Adrenal gland (tissue), 12 donors: ENCODE data around the gene CSF1R. TPM values are rescaled to one million over a fixed set of nuclear protein-coding genes. Genes with fewer than 3 reads are reported as not detected.
A peak's percentile ranks its signal among the peaks of the same experiment; 100 is the strongest.

ENCODE experiments used
- DNase-seq, 7 donors: peaks; one replicate each; pipeline ENCODE4 v3.0.0-alpha.2; 2019 to 2020
- H3K27ac ChIP-seq, 5 donors: fragments of 200-600 bp; sonication (generic) in 4 of 5; 1 replicate in 3 of 5; 2 replicates in 2 of 5; pipeline versions ENCODE4 v1.5.1 to v1.8.0; 2016 to 2020; ENCODE audit warnings: mild to moderate bottlenecking in 1 of 5
- H3K27me3 ChIP-seq: fragments of 200-600 bp; 2 replicates; pipeline ENCODE4 v1.8.0; 2021
- H3K36me3 ChIP-seq, 2 donors: fragments of 200-600 bp; replicated peaks in 1 of 2; 1 replicate in 1 of 2; 2 replicates in 1 of 2; pipeline versions ENCODE4 v1.5.1 to v1.8.0; 2018 to 2022
- H3K4me1 ChIP-seq, 2 donors: fragments of 200-600 bp; replicated peaks in 1 of 2; 1 replicate in 1 of 2; 2 replicates in 1 of 2; pipeline versions ENCODE4 v1.5.1 to v1.8.0; 2018 to 2021
- H3K4me3 ChIP-seq, 4 donors: fragments of 200-600 bp; sonication (generic) in 3 of 4; one replicate each; pipeline ENCODE4 v1.5.1; 2016 to 2018
- H3K9me3 ChIP-seq, 3 donors: fragments of 200-600 bp; sonication (generic) in 1 of 3; replicated peaks in 1 of 3; 1 replicate in 2 of 3; 2 replicates in 1 of 3; pipeline versions ENCODE4 v1.5.1 to v1.8.0; 2016 to 2021
- POLR2A ChIP-seq, 2 donors: fragments of 450-650 bp; IDR thresholded peaks; one replicate each; pipeline ENCODE4 v1.6.1; 2017; ENCODE audit warnings: antibody characterized with exemption in 2 of 2, mild to moderate bottlenecking in 2 of 2, moderate library complexity in 1 of 2
- WGBS, 4 donors: extraction: QIAGEN DNeasy Blood & Tissue Kit in 2 of 4; methylation state at CpG; one replicate each; pipeline versions ENCODE4 v1.1.5 to v1.1.7; 2013 to 2017; 5-methylcytosine and 5-hydroxymethylcytosine counted together
- intact Hi-C, 2 donors: fragments of 100-400 bp; cut with DNase I; formaldehyde crosslinking; loops; one replicate each; pipeline versions ENCODE4 v1.14.1 to v1.15.0; 2022 to 2023
- polyA plus RNA-seq, 3 donors: library from polyadenylated mRNA; stranded (reverse); fragments of 200-250 nt in 2 of 3; fragments of 350-450 nt in 1 of 3; fragmentation: Illumina TruSeq in 1 of 3; extraction: RNeasy Lipid Tissue Mini Kit (QIAGEN cat#74804) in 1 of 3; gene quantifications; one replicate each; pipeline ENCODE4 v1.2.3, GENCODE V29; 2013 to 2014
- small RNA-seq, 2 donors: library from RNA; depleted of rRNA; stranded (forward); fragments of <200 nt; gene quantifications; one replicate each; pipeline ENCODE3, GENCODE V24; 2016
- total RNA-seq, 9 donors: library from RNA; depleted of rRNA in 4 of 9; stranded (reverse); fragments of >200 nt in 4 of 9; fragments of 120-200 nt in 1 of 9; fragmentation: NEBNext Ultra II Directional in 1 of 9; extraction: Animal tissue kit (Norgen Biotek cat#: 25700) in 1 of 9; gene quantifications; one replicate each; pipeline versions ENCODE4 v1.1.0 to v1.2.4, GENCODE V29; 2013 to 2023
- TF ChIP-seq, protein P1 (sequence below), 6 experiments: fragments of 450-650 bp in 4 of 6; fragments of 200-600 bp in 2 of 6; sonication (generic) in 1 of 6; IDR thresholded peaks; 1 replicate in 5 of 6; 2 replicates in 1 of 6; pipeline versions ENCODE4 v1.5.1 to v1.8.0; 2016 to 2021; ENCODE audit warnings: antibody characterized with exemption in 6 of 6, mild to moderate bottlenecking in 2 of 6, moderate library complexity in 1 of 6
- donor health status: healthy with polysubstance abuse.
- donor health status: Bipolar disorder and iron deficiency.
- donor health status: DM: yes; HTN: yes; CAD: no.
- donor health status: DM: no; HTN: no; CAD: no.
- donor health status: DM: no; HTN: no; CAD: no.
- donor health status: DM: yes; HTN: yes; CAD: no.

The CSF1R gene
- total and polyA plus RNA-seq, 12 donors, result 4.6 to 165 (median 72.4) TPM

DNA sequence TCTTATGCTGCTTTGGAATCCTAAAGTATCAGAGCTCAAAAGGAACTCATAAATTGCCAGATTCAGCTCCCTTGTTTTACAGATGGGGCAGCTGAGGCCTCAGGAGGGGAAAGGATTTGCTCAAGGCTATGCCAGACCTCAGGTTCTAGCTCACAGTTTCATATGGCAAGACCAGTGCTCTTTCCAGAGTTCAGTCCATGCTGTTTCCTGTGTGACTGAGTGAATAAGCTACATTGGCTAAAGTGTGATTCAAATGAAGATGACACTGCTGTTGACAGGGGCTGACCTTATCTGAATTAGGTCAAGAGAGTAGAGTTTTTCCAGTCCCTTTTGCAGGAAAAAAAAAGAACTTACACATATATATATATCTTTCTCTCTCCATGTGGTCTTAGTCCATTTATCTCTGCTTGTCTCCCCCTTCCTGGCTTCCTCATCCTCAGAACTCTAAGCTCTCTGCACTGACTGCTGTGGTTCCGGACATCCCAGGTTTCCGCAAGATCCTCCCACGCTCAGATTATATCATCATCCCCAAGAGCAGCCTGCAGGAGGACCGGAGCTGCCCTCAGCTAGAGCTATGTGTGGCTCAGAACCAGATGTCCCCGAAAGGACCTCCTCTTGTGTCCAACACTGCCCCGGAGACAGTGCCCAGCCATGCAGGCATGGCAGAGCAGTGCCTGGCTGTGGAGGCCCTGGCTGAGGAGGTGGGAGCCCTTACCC is 76.5 kb downstream of the CSF1R start:
- Histone ChIP-seq H3K4me3 (no peak overlapping the region), H3K4me1 (peaks cover 0 to 10% of the 10 kb centered on the region in 2 donors), H3K9me3 (no peaks in the 10 kb centered on the region), H3K27ac (peak overlapping the region in 1 of 5 donors; percentile 46), H3K27me3 (no peaks in the 10 kb centered on the region), H3K36me3 (peaks cover 0 to 93% of the 10 kb centered on the region in 2 donors)
- 87 to 93% (median 91%) methylated on average over 3 to 6 of the region's 6 CpGs for WGBS, 4 donors
- no peak for TF ChIP-seq POLR2A (IDR thresholded peaks at IDR 0.05)
- TF ChIP-seq, protein P1, sequence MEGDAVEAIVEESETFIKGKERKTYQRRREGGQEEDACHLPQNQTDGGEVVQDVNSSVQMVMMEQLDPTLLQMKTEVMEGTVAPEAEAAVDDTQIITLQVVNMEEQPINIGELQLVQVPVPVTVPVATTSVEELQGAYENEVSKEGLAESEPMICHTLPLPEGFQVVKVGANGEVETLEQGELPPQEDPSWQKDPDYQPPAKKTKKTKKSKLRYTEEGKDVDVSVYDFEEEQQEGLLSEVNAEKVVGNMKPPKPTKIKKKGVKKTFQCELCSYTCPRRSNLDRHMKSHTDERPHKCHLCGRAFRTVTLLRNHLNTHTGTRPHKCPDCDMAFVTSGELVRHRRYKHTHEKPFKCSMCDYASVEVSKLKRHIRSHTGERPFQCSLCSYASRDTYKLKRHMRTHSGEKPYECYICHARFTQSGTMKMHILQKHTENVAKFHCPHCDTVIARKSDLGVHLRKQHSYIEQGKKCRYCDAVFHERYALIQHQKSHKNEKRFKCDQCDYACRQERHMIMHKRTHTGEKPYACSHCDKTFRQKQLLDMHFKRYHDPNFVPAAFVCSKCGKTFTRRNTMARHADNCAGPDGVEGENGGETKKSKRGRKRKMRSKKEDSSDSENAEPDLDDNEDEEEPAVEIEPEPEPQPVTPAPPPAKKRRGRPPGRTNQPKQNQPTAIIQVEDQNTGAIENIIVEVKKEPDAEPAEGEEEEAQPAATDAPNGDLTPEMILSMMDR (IDR thresholded peaks at IDR 0.05), result no peak
- intact Hi-C loops, result no loop called here
- DNase-seq, result peak in 1 of 7 donors; percentile 70

DNA sequence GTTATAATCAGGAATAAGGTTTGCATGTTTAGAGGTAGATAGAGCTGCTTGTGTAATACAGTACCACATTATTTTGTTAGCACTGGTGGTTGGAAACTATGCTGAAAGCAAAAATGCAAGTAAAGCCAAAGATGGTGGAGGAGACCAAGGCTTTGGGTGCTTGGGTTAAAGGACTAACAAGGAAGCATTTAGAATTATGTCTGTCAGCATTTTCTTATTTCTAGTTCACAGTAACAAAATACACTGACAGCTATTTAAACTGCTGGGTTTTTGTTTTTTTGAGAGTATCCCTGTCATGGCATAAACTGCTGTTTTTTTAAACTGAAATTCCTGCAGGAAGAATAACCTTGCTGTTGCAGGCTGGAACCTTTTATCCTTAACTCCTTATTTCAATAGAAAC is 79.3 kb downstream of the CSF1R start:
- H3K27ac ChIP-seq, result no peak overlapping the region
- H3K4me3 ChIP-seq, result no peak overlapping the region
- peaks cover 0 to 70% of the 10 kb centered on the region in 2 donors for H3K36me3 ChIP-seq
- H3K9me3 ChIP-seq, result no peaks in the 10 kb centered on the region
- no peak for DNase-seq
- H3K27me3 ChIP-seq, result no peaks in the 10 kb centered on the region
- TF ChIP-seq, protein P1 (IDR thresholded peaks at IDR 0.05), result no peak
- no peak for TF ChIP-seq POLR2A (IDR thresholded peaks at IDR 0.05)
- H3K4me1 ChIP-seq, result peaks cover 5 to 29% of the 10 kb centered on the region in 2 donors
- intact Hi-C loops, result no loop called here

DNA sequence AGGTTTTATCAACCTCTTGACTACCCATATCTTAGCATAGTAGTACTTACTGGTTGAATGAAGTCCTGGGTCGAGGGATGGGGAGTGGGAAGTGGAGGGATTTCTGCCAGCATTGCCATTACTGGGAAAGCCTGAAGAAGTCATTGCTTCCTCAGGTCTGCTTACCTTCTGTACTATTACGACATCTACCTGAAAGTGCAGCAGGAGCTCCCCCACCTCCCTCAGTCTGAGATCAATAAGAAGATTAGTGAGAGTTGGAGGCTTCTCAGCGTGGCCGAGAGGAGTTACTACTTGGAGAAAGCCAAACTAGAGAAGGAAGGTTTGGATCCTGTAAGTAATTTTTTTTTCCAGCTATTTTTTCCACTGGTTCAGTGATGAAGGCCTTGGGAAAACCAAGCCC is 80.0 kb downstream of the CSF1R start:
- Histone ChIP-seq H3K4me1 (peaks cover 12 to 36% of the 10 kb centered on the region in 2 donors), H3K36me3 (peaks cover 0 to 64% of the 10 kb centered on the region in 2 donors), H3K4me3 (no peak overlapping the region), H3K27me3 (no peaks in the 10 kb centered on the region), H3K27ac (no peak overlapping the region), H3K9me3 (no peaks in the 10 kb centered on the region)
- WGBS, 4 donors, result 95 to 96% (median 96%) methylated on average over 4 of the region's 4 CpGs
- DNase-seq, result no peak
- intact Hi-C loops, result no loop called here
- no peak for TF ChIP-seq POLR2A (IDR thresholded peaks at IDR 0.05)
- TF ChIP-seq, protein P1 (IDR thresholded peaks at IDR 0.05), result no peak

Small RNAs within 50 kb of the gene (small RNA-seq; reads per million reads assigned to genes)
- 0 reads per million in 2 donors for gene RF00019

Other genes starting within 250 kb of the CSF1R start
- gene PDE6A, start 141.8 kb downstream of the CSF1R start, total RNA-seq, result 1 to 10 TPM in 2 of 9 donors, under 1 TPM in 7; 0.14 to 1.6 (median 0.80) TPM
- gene PDE6A, start 141.8 kb downstream of the CSF1R start, polyA plus RNA-seq, result 1 to 10 TPM in 1 of 3 donors, under 1 TPM in 2; 0.81 to 1.5 (median 0.97) TPM
- gene SLC26A2, start 125.8 kb downstream of the CSF1R start, total RNA-seq, result 100 to 1,000 TPM in 2 of 9 donors, 10 to 100 TPM in 7; 28.3 to 228 (median 50.9) TPM
- 100 to 1,000 TPM in 1 of 3 donors, 10 to 100 TPM in 1, 1 to 10 TPM in 1; 7.2 to 124 (median 13.4) TPM for gene SLC26A2, start 125.8 kb downstream of the CSF1R start, polyA plus RNA-seq
- 1 to 10 TPM; 5.4 to 9.9 (median 7.9) TPM for gene TIGD6, start 85.9 kb downstream of the CSF1R start, total RNA-seq
- 10 to 100 TPM in 1 of 3 donors, 1 to 10 TPM in 2; 7.4 to 10.5 (median 8.5) TPM for gene TIGD6, start 85.9 kb downstream of the CSF1R start, polyA plus RNA-seq
- 10 to 100 TPM; 29.6 to 53.1 (median 33.2) TPM for gene HMGXB3, start 85.8 kb downstream of the CSF1R start, total RNA-seq
- 10 to 100 TPM; 22.8 to 56.5 (median 48.9) TPM for gene HMGXB3, start 85.8 kb downstream of the CSF1R start, polyA plus RNA-seq
- gene PDGFRB, start 69.3 kb upstream of the CSF1R start, total RNA-seq, result 100 to 1,000 TPM in 1 of 9 donors, 10 to 100 TPM in 8; 34.3 to 188 (median 77.6) TPM
- 10 to 100 TPM; 21.3 to 55.7 (median 37.2) TPM for gene PDGFRB, start 69.3 kb upstream of the CSF1R start, polyA plus RNA-seq
- under 1 TPM in 3 of 9 donors, not detected in 6; 0.11 to 0.32 (median 0.23) TPM for gene CDX1, start 80.2 kb upstream of the CSF1R start, total RNA-seq
- under 1 TPM in 2 of 3 donors, not detected in 1; 0.17 to 0.24 TPM for gene CDX1, start 80.2 kb upstream of the CSF1R start, polyA plus RNA-seq
- not detected for gene SLC6A7, start 103.5 kb upstream of the CSF1R start, total RNA-seq
- not detected for gene SLC6A7, start 103.5 kb upstream of the CSF1R start, polyA plus RNA-seq
- gene CAMK2A, start 203.2 kb upstream of the CSF1R start, total RNA-seq, result 1 to 10 TPM in 1 of 9 donors, under 1 TPM in 5, not detected in 3; 0.23 to 1.3 (median 0.54) TPM
- gene CAMK2A, start 203.2 kb upstream of the CSF1R start, polyA plus RNA-seq, result under 1 TPM; 0.51 to 0.79 (median 0.64) TPM
- gene ARSI, start 216.4 kb upstream of the CSF1R start, total RNA-seq, result under 1 TPM in 8 of 9 donors, not detected in 1; 0.12 to 0.96 (median 0.52) TPM
- under 1 TPM in 2 of 3 donors, not detected in 1; 0.13 to 0.27 TPM for gene ARSI, start 216.4 kb upstream of the CSF1R start, polyA plus RNA-seq